Measurements from ENCODE around the gene FUBP3. TPM values are rescaled to one million over a fixed set of nuclear protein-coding genes. Genes with fewer than 3 reads are reported as not detected.

Gene FUBP3
- total RNA-seq (ENCODE audit: low replicate concordance), result 29.3 and 37.6 TPM in 2 replicates

DNA sequence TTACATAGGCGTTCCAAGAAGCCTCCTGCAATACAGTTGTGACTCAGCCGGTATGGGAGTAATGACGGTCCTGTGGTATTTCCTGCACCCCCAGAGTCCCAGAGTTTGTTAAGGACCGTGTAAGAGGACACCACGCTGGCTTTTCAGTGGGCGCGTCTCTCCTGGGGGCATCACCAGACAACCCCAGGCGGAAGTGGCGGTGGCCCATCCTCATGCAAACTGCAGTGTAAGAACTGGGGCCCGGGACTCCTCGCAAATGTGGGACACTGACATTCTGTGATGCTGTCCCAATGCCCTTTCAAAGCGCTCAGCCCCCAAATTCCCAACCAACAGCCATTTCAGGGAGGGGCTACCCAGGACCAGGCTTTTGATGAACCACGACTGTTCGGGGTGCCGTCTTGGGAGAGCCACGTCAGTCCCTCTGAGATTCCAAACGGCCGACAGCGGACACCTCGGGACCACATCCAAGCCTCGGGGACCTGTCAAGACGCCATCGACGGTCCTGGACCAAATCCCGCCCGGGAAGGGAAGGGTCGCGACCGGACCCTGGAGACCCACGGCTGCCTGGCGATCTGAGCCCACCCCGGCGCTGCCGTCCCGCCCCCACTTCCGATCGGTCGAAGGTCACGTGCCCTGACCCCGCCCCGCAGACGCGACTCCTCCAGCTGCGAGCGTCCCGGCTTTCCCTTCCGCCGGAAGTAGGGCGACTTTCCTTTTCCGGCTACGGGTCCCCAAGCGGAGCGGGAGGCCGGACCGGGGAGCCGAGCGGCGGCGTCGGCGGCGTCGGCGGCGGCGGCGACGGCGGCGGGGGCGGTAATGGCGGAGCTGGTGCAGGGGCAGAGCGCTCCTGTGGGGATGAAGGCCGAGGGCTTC lies at the start of gene FUBP3:
FUBP3 (plus strand) TSS at position 713 of the 873 bp plus-strand sequence; CDS start at position 817, 104 bp downstream.
- TF ChIP-seq, protein P1, sequence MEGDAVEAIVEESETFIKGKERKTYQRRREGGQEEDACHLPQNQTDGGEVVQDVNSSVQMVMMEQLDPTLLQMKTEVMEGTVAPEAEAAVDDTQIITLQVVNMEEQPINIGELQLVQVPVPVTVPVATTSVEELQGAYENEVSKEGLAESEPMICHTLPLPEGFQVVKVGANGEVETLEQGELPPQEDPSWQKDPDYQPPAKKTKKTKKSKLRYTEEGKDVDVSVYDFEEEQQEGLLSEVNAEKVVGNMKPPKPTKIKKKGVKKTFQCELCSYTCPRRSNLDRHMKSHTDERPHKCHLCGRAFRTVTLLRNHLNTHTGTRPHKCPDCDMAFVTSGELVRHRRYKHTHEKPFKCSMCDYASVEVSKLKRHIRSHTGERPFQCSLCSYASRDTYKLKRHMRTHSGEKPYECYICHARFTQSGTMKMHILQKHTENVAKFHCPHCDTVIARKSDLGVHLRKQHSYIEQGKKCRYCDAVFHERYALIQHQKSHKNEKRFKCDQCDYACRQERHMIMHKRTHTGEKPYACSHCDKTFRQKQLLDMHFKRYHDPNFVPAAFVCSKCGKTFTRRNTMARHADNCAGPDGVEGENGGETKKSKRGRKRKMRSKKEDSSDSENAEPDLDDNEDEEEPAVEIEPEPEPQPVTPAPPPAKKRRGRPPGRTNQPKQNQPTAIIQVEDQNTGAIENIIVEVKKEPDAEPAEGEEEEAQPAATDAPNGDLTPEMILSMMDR (IDR thresholded peaks at IDR 0.05; ENCODE audit: insufficient read depth, low read length), result no peak
- DNase-seq (ENCODE audit: low read depth), result peak; percentile 85
- H3K4me3 ChIP-seq (ENCODE audit: low read depth, low read length), result peak within 1 kb of the TSS; percentile 94

DNA sequence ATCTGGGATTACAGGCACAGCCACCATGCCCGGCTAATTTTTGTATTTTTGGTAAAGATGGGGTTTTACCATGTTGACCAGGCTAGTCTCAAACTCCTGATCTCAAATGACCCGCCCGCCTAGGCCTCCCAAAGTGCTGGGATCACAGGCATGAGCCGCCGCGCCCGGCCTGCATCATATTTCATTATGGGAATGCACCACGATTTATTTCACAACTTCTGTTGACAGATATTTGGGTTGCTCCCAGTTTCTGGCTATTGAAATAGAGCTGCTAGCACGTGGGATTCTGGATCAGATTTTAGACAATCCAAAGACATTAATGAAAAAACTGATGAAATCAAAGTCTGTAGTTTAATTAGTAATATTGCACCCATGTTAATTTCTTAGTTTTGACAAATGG lies 48.4 kb upstream of the FUBP3 start:
- TF ChIP-seq, protein P1 (IDR thresholded peaks at IDR 0.05; ENCODE audit: insufficient read depth, low read length), result no peak

DNA sequence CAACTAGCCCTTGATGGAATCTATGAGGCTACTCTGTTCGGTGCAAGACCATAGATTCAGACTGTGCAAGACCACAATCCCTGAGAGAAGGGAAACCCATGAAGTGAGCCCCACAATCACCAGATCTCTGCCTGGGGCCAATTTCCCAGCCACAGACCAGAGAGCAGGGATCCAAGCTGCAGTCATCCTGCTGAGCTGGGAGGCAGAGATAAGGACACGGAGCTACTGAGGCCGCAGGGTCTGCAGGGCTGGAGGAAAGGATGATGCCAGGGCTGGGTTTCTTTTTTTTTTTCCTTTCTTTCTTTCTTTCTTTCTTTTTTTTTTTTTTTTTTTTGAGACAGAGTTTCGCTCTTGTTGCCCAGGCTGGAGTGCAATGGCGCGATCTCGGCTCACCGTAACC lies 47.7 kb upstream of the FUBP3 start:
- TF ChIP-seq, protein P1 (IDR thresholded peaks at IDR 0.05; ENCODE audit: insufficient read depth, low read length), result no peak
- no peak for DNase-seq (ENCODE audit: low read depth)
- no peak overlapping the region for H3K4me3 ChIP-seq (ENCODE audit: low read depth, low read length)

More for the DNA sequence above, 48.4 kb upstream of the FUBP3 start:
- H3K4me3 ChIP-seq (ENCODE audit: low read depth, low read length), result no peak overlapping the region
- DNase-seq (ENCODE audit: low read depth), result peak; percentile 80

DNA sequence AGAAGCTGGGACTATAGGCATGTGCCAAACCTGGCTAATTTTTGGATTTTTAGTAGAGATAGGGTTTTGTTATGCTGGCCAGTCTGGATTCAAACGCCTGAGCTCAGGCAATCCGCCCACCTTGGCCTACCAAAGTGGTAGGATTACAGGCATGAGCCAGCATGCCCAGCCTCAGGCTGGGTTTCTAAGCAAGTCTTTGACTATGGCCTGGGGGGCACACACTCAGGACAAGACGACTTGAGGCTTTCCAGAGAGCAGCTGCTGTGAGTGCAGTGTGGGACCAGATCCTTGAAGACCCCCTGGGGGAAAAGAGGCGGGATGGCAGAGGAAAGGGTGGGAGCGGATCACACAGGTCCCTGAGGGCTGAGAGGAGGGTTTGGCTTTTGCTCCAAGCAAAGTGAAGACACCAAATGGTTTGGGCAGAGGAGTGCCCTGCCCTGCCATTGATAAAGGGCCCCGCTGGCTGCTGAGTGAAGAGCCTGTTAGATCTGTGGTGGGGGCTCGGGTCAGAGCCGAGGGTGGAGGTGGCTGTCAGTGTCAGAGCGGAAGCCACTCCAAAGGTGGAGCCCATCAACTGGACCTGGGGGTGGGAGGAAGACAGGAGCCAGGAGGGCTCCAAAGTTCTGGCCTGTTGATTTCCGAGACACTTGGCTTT lies 46.8 kb upstream of the FUBP3 start:
- TF ChIP-seq, protein P1 (IDR thresholded peaks at IDR 0.05; ENCODE audit: insufficient read depth, low read length), result no peak
- DNase-seq (ENCODE audit: low read depth), result no peak
- no peak overlapping the region for H3K4me3 ChIP-seq (ENCODE audit: low read depth, low read length)

DNA sequence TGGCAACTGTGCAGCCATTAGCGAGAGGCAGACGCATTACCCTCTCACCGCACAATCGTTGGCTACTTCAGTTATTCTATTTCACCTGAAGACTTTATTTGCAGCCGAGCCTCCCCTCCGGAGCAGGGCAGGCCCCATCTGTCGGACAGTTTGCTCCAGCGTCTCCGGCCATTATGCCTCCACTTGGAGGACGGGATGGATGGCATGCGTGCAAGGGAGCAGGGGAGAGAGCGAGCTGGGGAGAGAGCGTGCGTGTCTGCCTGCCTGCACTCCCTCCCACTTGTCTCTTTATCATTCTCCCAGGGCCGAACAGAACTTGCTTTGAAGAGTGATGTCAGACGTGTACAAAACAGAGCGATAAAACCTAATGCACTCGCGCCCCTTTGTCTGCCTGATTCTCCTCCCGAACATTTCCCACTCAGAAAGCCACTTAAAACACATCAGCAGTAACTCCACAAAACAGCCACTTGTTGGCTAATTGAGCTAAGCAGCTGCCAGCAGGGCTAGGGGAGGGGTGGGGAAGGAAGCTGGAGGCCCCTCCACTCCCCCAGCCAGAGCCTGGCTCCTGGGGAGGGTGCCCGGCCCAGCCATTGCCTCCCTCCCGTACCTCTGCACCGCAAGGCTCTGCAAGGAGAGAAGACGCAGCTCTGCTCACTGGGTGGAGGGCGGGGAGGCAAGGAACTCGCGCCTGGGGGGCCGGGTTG lies 43.4 kb upstream of the FUBP3 start:
- peak overlapping the region; percentile 4 for H3K4me3 ChIP-seq (ENCODE audit: low read depth, low read length)
- TF ChIP-seq, protein P1 (IDR thresholded peaks at IDR 0.05; ENCODE audit: insufficient read depth, low read length), result no peak
- DNase-seq (ENCODE audit: low read depth), result peak; percentile 65

- TF ChIP-seq, protein P1 (IDR thresholded peaks at IDR 0.05; ENCODE audit: insufficient read depth, low read length), result no peak
- DNase-seq (ENCODE audit: low read depth), result no peak
Measured at GRCh38 chr9:130536701-130537107, 42.7 kb upstream of the FUBP3 start.

More at GRCh38 chr9:130536701-130537107, 42.7 kb upstream of the FUBP3 start:
- H3K4me3 ChIP-seq (ENCODE audit: low read depth, low read length), result no peak overlapping the region
